Measurements from ENCODE around the gene ZRANB2.
A peak's percentile ranks its signal among the peaks of the same experiment; 100 is the strongest.

DNA sequence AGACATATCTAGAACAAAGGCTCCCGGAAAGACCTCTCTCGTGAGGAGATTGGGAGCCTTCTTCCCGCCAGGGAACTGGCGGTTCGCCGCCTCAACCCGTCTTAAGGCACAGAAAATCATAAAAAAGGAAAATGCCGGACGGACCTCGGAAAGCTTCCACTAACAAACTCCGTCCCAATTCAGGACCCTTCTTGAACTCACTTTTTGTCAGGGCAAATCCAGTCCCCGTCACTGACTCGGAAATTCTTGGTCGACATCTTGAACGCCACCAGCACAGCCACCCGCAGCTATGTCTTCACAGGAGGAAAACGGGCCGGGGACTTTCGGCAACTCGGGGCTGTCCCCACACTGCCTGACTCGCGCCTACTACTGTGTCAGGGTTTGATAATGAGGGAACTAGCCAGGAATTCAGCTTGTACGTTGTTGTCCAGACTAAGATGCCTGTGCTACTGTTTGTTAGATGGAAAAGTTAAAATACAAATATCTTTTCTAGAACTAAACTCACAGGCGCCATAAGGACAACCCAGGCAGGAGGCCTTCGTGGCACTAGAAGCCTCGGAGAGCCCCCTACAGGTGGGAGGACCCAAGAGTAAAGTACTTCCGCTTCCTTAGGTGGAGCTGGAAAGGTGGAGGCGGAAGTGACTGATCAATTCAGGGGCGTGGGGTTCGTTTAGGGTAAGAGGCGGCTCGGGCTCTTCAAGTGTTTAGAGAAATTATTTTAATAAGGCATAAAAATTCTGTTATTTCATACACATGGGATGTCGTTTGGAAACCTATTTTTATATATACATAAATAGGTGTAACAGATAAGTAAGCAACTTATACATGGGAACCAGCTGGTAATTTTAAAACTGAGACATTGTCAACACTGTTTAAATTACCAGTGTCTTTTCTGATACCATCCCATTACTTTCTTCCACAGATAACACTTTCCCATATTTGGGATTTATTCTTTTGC is at the start of gene ZRANB2:
- TF ChIP-seq, protein P1, sequence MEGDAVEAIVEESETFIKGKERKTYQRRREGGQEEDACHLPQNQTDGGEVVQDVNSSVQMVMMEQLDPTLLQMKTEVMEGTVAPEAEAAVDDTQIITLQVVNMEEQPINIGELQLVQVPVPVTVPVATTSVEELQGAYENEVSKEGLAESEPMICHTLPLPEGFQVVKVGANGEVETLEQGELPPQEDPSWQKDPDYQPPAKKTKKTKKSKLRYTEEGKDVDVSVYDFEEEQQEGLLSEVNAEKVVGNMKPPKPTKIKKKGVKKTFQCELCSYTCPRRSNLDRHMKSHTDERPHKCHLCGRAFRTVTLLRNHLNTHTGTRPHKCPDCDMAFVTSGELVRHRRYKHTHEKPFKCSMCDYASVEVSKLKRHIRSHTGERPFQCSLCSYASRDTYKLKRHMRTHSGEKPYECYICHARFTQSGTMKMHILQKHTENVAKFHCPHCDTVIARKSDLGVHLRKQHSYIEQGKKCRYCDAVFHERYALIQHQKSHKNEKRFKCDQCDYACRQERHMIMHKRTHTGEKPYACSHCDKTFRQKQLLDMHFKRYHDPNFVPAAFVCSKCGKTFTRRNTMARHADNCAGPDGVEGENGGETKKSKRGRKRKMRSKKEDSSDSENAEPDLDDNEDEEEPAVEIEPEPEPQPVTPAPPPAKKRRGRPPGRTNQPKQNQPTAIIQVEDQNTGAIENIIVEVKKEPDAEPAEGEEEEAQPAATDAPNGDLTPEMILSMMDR (conservative IDR thresholded peaks at IDR 0.05; ENCODE audit: low read length) = peak; percentile 82
- no peak for TF ChIP-seq EZH2phosphoT487 (IDR thresholded peaks at IDR 0.05; ENCODE audit: borderline replicate concordance, low read depth, low read length)
